ENCODE results near the gene DOCK3. TPM values are rescaled to one million over a fixed set of nuclear protein-coding genes. Genes with fewer than 3 reads are reported as not detected.

DOCK3 gene
- total and polyA plus RNA-seq, 10 of the 15 experiments (the other 5 are each of a cell fraction or from before 2014, with no cell fraction given), result 0.02 to 0.52 (median 0.04) TPM; not detected in 5

GRCh38 chr3:50666837-50667236 is 7.9 kb upstream of the DOCK3 start:
- no peaks in the 10 kb centered on the region for H3K36me3 ChIP-seq (ENCODE audit: control insufficient read depth in 2 of 2, insufficient read depth in 2 of 2, low read length in 1 of 2)
- ChIA-PET POLR2A (interaction anchor here (0.6 kb wide), 1 partner anchor 352 kb away, joined by 3 read pairs; no protein-coding TSS in a partner anchor), CTCF (interaction anchor here (1.6 kb wide), 1 partner anchor 12 kb away, joined by 3 read pairs; no protein-coding TSS in a partner anchor), SMC1A (ENCODE audit: uncharacterized antibody, unreplicated experiment) (interaction anchor here (1.1 kb wide), 1 partner anchor 9 kb away, joined by 3 read pairs; no protein-coding TSS in a partner anchor), RAD21 (ENCODE audit: unreplicated experiment) (no interaction called here)
- H3K4me3 ChIP-seq, result no peak overlapping the region
- H3K79me2 ChIP-seq (ENCODE audit: control insufficient read depth, insufficient read depth, low read length), result no peaks in the 10 kb centered on the region
- no peak overlapping the region for H2AFZ ChIP-seq (ENCODE audit: control insufficient read depth, low read depth, low read length)
- peaks cover 0 to 5% of the 10 kb centered on the region in 2 experiments; a peak in 2 of 4 replicates for H3K27me3 ChIP-seq (replicated peaks in 1 of 2; ENCODE audit: control insufficient read depth in 2 of 2, insufficient read depth in 2 of 2, low read length in 1 of 2)
- DNase-seq (ENCODE audit: low read depth, low spot score) (no peak), ATAC-seq (no peak), FAIRE-seq (no peak)
- TF ChIP-seq NR2C1 (IDR thresholded peaks at IDR 0.05), result no peak
- no peak for TF ChIP-seq ZBTB4 (CRISPR knock-in tag; IDR thresholded peaks at IDR 0.05)
- no peak for TF ChIP-seq NBN (IDR thresholded peaks at IDR 0.05)
- no peak for TF ChIP-seq TAF1 (IDR thresholded peaks at IDR 0.05; ENCODE audit: borderline replicate concordance, low read depth, low read length)
- TF ChIP-seq MTA3 (IDR thresholded peaks at IDR 0.05; ENCODE audit: borderline replicate concordance, low read length), result no peak
- TF ChIP-seq HDGF (IDR thresholded peaks at IDR 0.05), result no peak
- TF ChIP-seq IRF4 (IDR thresholded peaks at IDR 0.05; ENCODE audit: low read depth, low read length), result no peak
- no peak for TF ChIP-seq E2F4 (IDR thresholded peaks at IDR 0.05; ENCODE audit: low read depth, low read length)
- no peak for TF ChIP-seq PAX8 (IDR thresholded peaks at IDR 0.05)
- no peak for TF ChIP-seq RAD21 (IDR thresholded peaks at IDR 0.05; ENCODE audit: insufficient read depth, low read depth, low read length)
- no peak for TF ChIP-seq POLR2AphosphoS5 (IDR thresholded peaks at IDR 0.05; ENCODE audit: low read length)
- H3K4me2 ChIP-seq (ENCODE audit: control insufficient read depth, insufficient read depth), result no peak overlapping the region
- no peaks in the 10 kb centered on the region; the same call in 1 of the 2 replicates for H4K20me1 ChIP-seq (ENCODE audit: control insufficient read depth, insufficient read depth)
- no TSS peak for BruUV-seq (replicated peaks)
- H3K27ac ChIP-seq (ENCODE audit: control insufficient read depth, insufficient read depth), result no peak overlapping the region
- no peaks in the 10 kb centered on the region for H3K9me3 ChIP-seq (replicated peaks; ENCODE audit: control insufficient read depth, insufficient read depth, low read length)
- H3K9ac ChIP-seq (ENCODE audit: control insufficient read depth, insufficient read depth, low read length), result no peak overlapping the region
- intact Hi-C loops (cut with micrococcal nuclease; ENCODE audit: unreplicated experiment) (no loop called here), in situ Hi-C loops (cut with MboI) (no loop called here)
- H3K4me1 ChIP-seq (ENCODE audit: control insufficient read depth, insufficient read depth, low read length), result no peaks in the 10 kb centered on the region
- 0% methylated on average over 1 of the region's 1 CpG for WGBS (ENCODE audit: insufficient coverage, insufficient replicate concordance, low lambda C conversion rate, missing lambda C conversion rate)
